ENCODE data around the gene PATJ.

DNA sequence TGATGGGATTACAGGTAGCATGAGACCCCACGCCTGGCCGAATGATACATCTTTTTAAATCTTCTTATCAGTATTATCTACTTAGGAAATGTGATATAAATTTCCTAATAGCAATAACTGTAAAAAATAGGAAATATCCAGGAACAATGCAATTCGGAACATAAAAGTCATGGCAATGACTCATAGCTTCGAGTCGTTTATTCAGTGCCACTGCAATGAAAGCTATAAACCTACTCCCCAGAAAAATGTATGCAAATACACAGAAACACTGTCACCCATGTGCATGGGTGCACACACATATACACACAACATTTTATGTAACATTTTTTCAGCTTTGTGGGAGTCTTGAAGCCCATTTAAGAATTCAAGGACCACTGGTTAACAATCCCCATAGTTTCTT is 194.6 kb downstream of the PATJ start:
- TF ChIP-seq EZH2 (IDR thresholded peaks at IDR 0.05; ENCODE audit: low read depth, unreplicated experiment), result no peak
- TF ChIP-seq CTCF (conservative IDR thresholded peaks at IDR 0.05; ENCODE audit: low read depth in 2 of 2), result no peak
